ENCODE data around the gene SHANK2.

The SHANK2 gene

DNA sequence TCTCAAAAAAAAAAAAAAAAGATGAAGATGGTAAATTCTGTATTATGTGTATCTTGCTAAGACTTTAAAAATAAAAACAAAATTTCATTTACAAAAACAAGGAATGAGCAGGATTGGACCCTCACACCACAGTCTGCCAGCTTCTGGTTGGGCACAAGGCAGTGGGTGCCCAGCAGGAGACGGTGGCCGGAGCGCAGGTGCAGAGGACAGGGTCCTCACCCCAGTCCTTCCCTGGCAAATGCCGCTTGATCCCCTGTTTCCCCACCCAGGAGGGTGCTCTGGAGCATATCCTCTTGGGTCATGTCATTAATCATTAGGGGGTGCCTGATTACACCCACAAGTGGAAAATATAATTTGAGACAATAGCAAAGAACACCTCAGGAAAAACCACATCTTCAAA, 31.2 kb downstream of the SHANK2 start:
- H3K4me3 ChIP-seq (ENCODE audit: control insufficient read depth, low read depth, low read length), result no peak overlapping the region
- no peak for DNase-seq (ENCODE audit: low read depth)
- TF ChIP-seq, protein P1, sequence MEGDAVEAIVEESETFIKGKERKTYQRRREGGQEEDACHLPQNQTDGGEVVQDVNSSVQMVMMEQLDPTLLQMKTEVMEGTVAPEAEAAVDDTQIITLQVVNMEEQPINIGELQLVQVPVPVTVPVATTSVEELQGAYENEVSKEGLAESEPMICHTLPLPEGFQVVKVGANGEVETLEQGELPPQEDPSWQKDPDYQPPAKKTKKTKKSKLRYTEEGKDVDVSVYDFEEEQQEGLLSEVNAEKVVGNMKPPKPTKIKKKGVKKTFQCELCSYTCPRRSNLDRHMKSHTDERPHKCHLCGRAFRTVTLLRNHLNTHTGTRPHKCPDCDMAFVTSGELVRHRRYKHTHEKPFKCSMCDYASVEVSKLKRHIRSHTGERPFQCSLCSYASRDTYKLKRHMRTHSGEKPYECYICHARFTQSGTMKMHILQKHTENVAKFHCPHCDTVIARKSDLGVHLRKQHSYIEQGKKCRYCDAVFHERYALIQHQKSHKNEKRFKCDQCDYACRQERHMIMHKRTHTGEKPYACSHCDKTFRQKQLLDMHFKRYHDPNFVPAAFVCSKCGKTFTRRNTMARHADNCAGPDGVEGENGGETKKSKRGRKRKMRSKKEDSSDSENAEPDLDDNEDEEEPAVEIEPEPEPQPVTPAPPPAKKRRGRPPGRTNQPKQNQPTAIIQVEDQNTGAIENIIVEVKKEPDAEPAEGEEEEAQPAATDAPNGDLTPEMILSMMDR (conservative IDR thresholded peaks at IDR 0.05; ENCODE audit: control insufficient read depth, insufficient read depth, low read depth, low read length), result no peak

DNA sequence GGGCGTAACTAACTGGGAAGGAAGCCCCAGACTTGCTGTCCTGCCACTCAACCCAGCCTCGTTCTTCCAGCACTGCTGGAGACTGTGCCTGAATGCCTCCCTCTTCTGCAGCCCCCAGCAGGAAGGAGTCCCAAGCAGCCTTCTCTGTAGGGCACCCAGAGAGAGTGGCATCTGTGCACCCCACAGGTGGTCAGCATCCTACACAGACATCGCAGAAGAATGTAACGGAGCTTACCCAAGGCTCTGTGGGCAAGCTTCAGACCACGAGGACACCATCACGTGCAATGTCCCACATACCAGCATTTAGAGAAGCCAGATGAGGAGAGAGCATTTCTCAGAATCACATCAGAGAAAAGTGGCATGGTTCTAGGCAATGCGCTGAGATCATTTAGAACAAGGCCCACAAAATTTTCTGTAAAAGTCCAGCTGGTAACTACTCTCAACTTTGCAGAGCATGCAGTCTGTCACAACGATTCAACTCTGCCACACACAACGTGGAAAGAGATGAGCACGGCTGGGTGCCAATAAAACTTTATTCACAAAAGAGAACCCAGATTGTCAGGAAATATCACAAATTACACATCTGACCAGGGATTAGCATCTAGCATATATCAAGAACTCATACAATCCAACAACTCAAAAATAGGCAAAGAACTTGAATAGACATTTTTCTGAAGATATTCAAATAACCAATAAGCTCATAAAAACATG, 33.4 kb downstream of the SHANK2 start:
- TF ChIP-seq, protein P1 (conservative IDR thresholded peaks at IDR 0.05; ENCODE audit: control insufficient read depth, insufficient read depth, low read depth, low read length), result no peak
- DNase-seq (ENCODE audit: low read depth), result no peak
- H3K4me3 ChIP-seq (ENCODE audit: control insufficient read depth, low read depth, low read length), result no peak overlapping the region

DNA sequence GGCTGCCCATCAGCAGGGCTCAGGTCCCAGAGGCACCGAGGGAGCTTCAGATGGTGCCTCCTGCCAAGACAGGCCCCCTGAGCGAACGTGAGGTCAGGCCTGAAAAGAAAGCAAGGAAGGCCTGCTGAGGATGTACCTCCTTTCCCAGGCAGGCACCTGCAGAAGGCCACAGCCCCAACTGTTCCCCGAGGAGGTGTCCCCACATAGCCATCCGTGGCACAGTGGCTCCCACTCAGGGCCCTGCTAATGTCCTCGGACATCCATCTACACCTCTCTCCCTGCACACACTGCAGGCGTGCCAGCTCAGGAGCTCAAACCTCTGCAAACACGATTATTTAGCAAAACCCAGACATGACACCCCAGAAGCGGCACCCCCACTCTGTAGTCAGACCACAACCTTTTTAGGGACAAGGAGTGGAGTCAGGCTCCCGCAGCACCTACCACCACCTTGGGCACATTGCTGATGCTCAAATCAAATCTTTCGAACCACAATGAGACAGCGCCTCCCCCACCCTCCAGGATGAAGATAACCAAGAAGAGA, 36.9 kb downstream of the SHANK2 start:
- TF ChIP-seq, protein P1 (conservative IDR thresholded peaks at IDR 0.05; ENCODE audit: control insufficient read depth, insufficient read depth, low read depth, low read length), result no peak
- no peak overlapping the region for H3K4me3 ChIP-seq (ENCODE audit: control insufficient read depth, low read depth, low read length)
- DNase-seq (ENCODE audit: low read depth), result no peak

DNA sequence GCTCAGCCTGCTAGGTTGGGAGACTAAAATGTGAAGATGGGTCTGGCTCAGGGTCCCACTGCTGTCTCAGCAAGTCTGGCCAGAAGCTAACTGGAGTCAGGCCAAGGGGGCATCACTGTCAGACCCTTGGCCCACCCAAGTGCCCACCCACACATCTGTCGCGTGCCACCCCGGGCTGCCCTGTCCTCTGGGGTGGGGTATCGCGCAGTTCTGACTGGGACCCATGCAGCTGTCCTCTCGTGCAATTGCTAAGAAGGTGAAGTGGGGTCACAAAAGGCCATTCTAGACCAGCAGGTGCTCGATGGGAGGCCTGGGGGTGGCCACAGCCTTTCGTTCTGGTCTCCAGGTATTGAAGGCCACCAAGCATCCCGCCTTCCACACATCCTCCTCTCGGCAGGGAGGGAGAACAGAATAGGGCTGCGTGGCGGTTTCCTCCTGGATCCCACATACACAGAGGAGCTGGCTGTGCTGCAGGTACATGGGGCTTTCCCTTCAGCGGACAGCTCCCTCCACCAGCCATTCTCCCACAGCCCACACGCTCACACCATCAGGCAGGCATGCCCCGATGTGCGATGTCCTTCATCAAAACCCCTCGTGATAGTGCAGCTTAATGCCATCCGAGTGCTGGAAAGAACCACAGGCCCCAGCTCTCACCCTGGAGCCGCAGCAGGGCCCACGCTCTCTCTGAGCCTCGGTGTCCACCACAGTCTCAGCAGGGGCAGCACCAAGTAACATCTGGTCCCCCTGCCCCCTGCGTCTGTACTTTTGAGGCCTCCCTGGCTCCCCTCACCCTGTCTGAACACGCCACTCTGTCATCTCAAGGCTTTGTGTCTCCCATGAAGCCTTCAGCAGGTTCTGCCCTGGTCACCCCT, 37.6 kb downstream of the SHANK2 start:
- TF ChIP-seq, protein P1 (conservative IDR thresholded peaks at IDR 0.05; ENCODE audit: control insufficient read depth, insufficient read depth, low read depth, low read length), result no peak

DNA sequence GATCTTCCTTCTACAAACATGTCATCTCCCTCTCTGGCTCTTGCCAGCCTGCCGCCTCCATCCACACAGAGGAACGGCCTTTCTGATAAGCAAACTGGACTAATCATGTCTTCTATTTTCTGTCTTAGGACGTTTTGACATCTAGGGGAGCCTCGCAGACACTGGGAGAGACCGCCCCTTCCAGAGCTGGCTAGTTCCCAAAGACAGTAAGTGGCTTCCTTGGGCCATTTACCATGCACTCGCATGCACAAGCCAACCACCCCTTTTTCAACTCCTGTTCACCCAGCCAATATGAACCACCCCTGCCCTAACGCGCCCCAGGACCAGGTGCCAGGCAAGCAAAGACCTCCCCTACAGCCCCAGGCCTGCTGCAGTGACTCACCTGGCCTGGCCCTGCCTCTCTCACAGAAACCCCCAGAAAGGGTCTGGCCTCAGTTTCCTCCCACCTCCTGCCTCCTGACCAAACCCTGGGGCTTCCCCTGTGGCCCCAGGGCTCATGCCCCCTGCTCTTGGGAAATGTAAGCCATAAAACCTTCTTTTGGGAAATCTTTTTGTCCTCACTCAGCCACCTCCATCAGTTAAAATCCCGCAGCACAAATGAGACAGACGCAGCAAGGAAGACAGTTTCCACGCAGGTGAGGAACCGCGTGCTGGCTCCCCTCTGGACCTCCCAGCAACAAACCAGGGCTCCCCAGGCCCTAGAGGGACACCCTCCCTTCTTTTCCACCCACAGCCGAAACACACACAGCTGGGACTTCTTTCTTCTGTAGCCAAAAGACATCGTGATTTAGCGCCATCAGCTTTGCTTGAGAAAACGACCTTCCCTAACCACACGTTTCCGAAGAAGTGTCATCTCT, 38.5 kb downstream of the SHANK2 start:
- TF ChIP-seq, protein P1 (conservative IDR thresholded peaks at IDR 0.05; ENCODE audit: control insufficient read depth, insufficient read depth, low read depth, low read length), result no peak
- DNase-seq (ENCODE audit: low read depth), result no peak
- no peak overlapping the region for H3K4me3 ChIP-seq (ENCODE audit: control insufficient read depth, low read depth, low read length)

More for the DNA sequence above, 37.6 kb downstream of the SHANK2 start:
- no peak for DNase-seq (ENCODE audit: low read depth)
- H3K4me3 ChIP-seq (ENCODE audit: control insufficient read depth, low read depth, low read length), result no peak overlapping the region
